Subcutaneous abdominal adipose tissue (tissue), 5 donors: ENCODE results near the gene SCAND1.
"Not testable (repeated sequence)": the region's sequence is repeated elsewhere in the genome, so short reads cannot be mapped to it uniquely, and the experiment has no call there.

ENCODE experiments used
- H3K27ac ChIP-seq: one replicate; pipeline ENCODE4 v1.7.0; 2013; ENCODE audit warnings: low read depth, mild to moderate bottlenecking, inconsistent platforms, low read length, moderate library complexity
- H3K27me3 ChIP-seq, 5 donors: one replicate each; pipeline ENCODE4 v1.7.0; 2013; ENCODE audit warnings: low read length in 5 of 5, inconsistent platforms in 1 of 5; ENCODE audit not compliant: control insufficient read depth in 5 of 5, insufficient read depth in 4 of 5
- H3K36me3 ChIP-seq, 5 donors: one replicate each; pipeline ENCODE4 v1.7.0; 2013; ENCODE audit warnings: low read length in 5 of 5; ENCODE audit not compliant: control insufficient read depth in 5 of 5, insufficient read depth in 5 of 5
- H3K4me1 ChIP-seq, 5 donors: one replicate each; pipeline ENCODE4 v1.7.0; 2013; ENCODE audit warnings: low read length in 5 of 5, mild to moderate bottlenecking in 3 of 5, moderate library complexity in 1 of 5; ENCODE audit not compliant: control insufficient read depth in 5 of 5, insufficient read depth in 5 of 5
- H3K4me3 ChIP-seq, 5 donors: one replicate each; pipeline ENCODE4 v1.7.0; 2013; ENCODE audit warnings: low read length in 5 of 5, low read depth in 1 of 5
- H3K9ac ChIP-seq, 5 donors: one replicate each; pipeline ENCODE4 v1.7.0; 2013; ENCODE audit warnings: low read length in 5 of 5, mild to moderate bottlenecking in 4 of 5, moderate library complexity in 3 of 5
- H3K9me3 ChIP-seq, 5 donors: one replicate each; pipeline ENCODE4 v1.7.0; 2013; ENCODE audit warnings: low read length in 5 of 5; ENCODE audit not compliant: control insufficient read depth in 5 of 5
- donor health status: healthy.
- donor health status: healthy.
- donor health status: healthy.
- donor health status: healthy.
- donor health status: healthy.

Gene SCAND1

GRCh38 chr20:35954200-35954906 lies at the start of gene SCAND1:
Gene SCAND1, minus strand, starts transcription at chr20:35954502. Its CDS starts 218 bp downstream, at chr20:35954284.
- Histone ChIP-seq H3K27ac (peak within 1 kb of the TSS; percentile 95), H3K27me3 (no peaks in the 10 kb centered on the region), H3K9ac (peak within 1 kb of the TSS; percentile 96 to 100 (median 99)), H3K4me3 (peak within 1 kb of the TSS; percentile 92 to 98 (median 97)), H3K4me1 (peaks cover 6 to 30% (median 26%) of the 10 kb centered on the region in 5 donors), H3K9me3 (no peaks in the 10 kb centered on the region), H3K36me3 (no peaks in the 10 kb centered on the region)

GRCh38 chr20:36004045-36004444 lies 49.7 kb upstream of the SCAND1 start:
- H3K9ac ChIP-seq = no peak overlapping the region

GRCh38 chr20:36002855-36003254 lies 48.6 kb upstream of the SCAND1 start:
- H3K4me3 ChIP-seq = no peak overlapping the region
- peaks cover 0 to 6% (median 4%) of the 10 kb centered on the region in 5 donors for H3K9me3 ChIP-seq
- no peaks in the 10 kb centered on the region for H3K4me1 ChIP-seq
- no peaks in the 10 kb centered on the region for H3K27me3 ChIP-seq
- no peak overlapping the region for H3K9ac ChIP-seq
- H3K36me3 ChIP-seq = no peaks in the 10 kb centered on the region
- H3K27ac ChIP-seq = no peak overlapping the region

More at GRCh38 chr20:36004045-36004444, 49.7 kb upstream of the SCAND1 start:
- Histone ChIP-seq H3K27me3 (no peaks in the 10 kb centered on the region), H3K4me3 (no peak overlapping the region), H3K4me1 (no peaks in the 10 kb centered on the region), H3K9me3 (peaks cover 0 to 6% (median 4%) of the 10 kb centered on the region in 5 donors), H3K27ac (no peak overlapping the region), H3K36me3 (no peaks in the 10 kb centered on the region)

- not testable (repeated sequence) for H3K27ac ChIP-seq, H3K9me3 ChIP-seq, H3K4me1 ChIP-seq, H3K9ac ChIP-seq, H3K36me3 ChIP-seq, H3K27me3 ChIP-seq, H3K4me3 ChIP-seq
Measured at GRCh38 chr20:36001331-36001730, 47.0 kb upstream of the SCAND1 start.

DNA sequence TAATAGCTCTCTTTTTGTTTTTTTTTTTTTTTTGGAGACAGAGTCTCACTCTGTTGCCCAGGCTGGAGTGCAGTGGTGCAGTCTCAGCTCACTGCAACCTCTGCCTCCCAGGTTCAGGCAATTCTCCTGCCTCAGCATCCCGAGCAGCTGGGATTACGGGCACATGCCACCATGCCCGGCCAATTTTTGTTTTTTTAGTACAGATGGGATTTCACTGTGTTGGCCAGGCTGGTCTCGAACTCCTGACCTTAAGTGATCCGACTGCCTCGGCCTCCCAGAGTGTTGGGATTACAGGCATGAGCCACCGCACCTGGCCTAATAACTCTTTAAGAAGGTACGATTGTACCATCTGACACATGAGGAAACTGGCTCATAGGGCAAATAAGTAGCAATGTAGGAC lies 42.2 kb upstream of the SCAND1 start:
- not testable (repeated sequence) for H3K27me3 ChIP-seq, H3K4me3 ChIP-seq, H3K36me3 ChIP-seq, H3K4me1 ChIP-seq, H3K9me3 ChIP-seq, H3K9ac ChIP-seq, H3K27ac ChIP-seq

DNA sequence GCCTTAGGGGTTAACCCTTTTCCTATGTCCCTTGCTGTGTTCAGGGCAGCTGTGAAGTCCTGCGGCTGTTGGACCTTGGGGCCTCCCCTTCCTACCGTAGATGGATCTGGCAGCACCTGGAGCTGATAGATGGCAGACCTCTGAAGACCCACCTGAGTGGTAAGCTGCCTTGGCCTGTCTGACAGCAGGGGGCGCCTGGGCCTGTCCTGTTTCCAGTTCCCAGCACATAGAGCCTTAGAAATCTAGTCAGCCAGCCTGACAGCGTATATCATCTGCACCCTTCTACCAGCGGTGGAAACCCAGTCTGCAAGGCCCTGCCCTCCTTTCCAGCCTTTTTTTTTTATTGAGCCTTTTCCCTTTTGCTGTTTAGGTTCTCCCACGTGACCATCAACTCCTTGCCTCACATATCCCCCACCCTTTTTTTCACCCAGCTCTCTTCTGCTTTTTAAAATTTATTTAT lies 40.7 kb upstream of the SCAND1 start:
- Histone ChIP-seq H3K27ac (no peak overlapping the region), H3K9ac (no peak overlapping the region), H3K4me1 (peaks cover 0 to 7% (median 2%) of the 10 kb centered on the region in 5 donors), H3K36me3 (no peaks in the 10 kb centered on the region), H3K9me3 (no peaks in the 10 kb centered on the region), H3K27me3 (no peaks in the 10 kb centered on the region), H3K4me3 (no peak overlapping the region)

- Histone ChIP-seq H3K4me1 (peaks cover 0 to 7% (median 2%) of the 10 kb centered on the region in 5 donors), H3K27me3 (no peaks in the 10 kb centered on the region), H3K9ac (peak overlapping the region in 1 of 5 donors; percentile 11), H3K36me3 (no peaks in the 10 kb centered on the region), H3K4me3 (no peak overlapping the region), H3K27ac (no peak overlapping the region), H3K9me3 (no peaks in the 10 kb centered on the region)
Measured at GRCh38 chr20:35992713-35993335, 38.5 kb upstream of the SCAND1 start.

DNA sequence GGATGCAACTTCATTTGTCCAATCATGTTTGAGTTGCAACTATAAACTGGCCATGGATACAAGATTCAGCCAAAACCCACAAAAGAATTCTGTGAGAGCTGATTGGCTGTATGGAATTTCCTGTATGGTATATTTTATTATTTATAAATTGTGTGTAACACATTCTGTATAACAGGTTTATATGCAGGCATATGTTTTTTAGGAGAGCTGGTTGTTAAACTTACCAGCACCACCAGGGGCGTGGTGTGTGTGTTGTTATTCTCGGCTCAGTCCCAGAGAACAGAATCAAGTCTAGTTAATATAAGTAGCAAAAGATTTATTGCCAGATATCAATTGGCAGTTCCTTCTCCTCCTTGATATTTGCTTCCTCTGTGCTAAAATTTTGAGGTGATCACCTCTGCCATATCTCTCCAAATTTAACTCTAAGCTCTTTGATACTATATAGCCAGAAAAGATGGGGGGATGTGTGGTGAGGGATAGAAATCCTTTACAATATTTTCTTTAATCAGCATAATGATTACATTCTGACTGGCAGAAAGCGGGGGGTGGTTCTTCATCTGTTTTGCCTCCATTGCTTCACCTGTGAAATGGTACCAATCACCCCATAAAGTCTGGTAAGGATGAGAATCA lies 37.0 kb upstream of the SCAND1 start:
- Histone ChIP-seq H3K27ac (no peak overlapping the region), H3K4me1 (peaks cover 0 to 7% (median 2%) of the 10 kb centered on the region in 5 donors), H3K4me3 (no peak overlapping the region), H3K9ac (no peak overlapping the region), H3K9me3 (no peaks in the 10 kb centered on the region), H3K36me3 (no peaks in the 10 kb centered on the region), H3K27me3 (no peaks in the 10 kb centered on the region)

- no peaks in the 10 kb centered on the region for H3K9me3 ChIP-seq
- H3K9ac ChIP-seq = no peak overlapping the region
- H3K27ac ChIP-seq = no peak overlapping the region
- H3K36me3 ChIP-seq = no peaks in the 10 kb centered on the region
- no peak overlapping the region for H3K4me3 ChIP-seq
- H3K4me1 ChIP-seq = peaks cover 0 to 3% (median 2%) of the 10 kb centered on the region in 5 donors
- H3K27me3 ChIP-seq = no peaks in the 10 kb centered on the region
Measured at GRCh38 chr20:35988910-35989463, 34.7 kb upstream of the SCAND1 start.

- H3K9me3 ChIP-seq = no peaks in the 10 kb centered on the region
- H3K36me3 ChIP-seq = no peaks in the 10 kb centered on the region
Measured at GRCh38 chr20:35985806-35986205, 31.5 kb upstream of the SCAND1 start.

More at GRCh38 chr20:35985806-35986205, 31.5 kb upstream of the SCAND1 start:
- no peaks in the 10 kb centered on the region for H3K27me3 ChIP-seq
- H3K27ac ChIP-seq = no peak overlapping the region
- H3K4me3 ChIP-seq = no peak overlapping the region
- no peaks in the 10 kb centered on the region for H3K4me1 ChIP-seq
- H3K9ac ChIP-seq = no peak overlapping the region
